PFSK-1 (cell line): ENCODE data around the gene GTPBP1.

Experiments used
- FOXP2 ChIP-seq: optimal IDR thresholded peaks from 2 replicates; pipeline ENCODE3; 2011; ENCODE audit warnings: borderline replicate concordance, control low read depth, inconsistent platforms; ENCODE audit not compliant: insufficient read depth; ENCODE audit errors: extremely low read length, extremely low read depth
- POLR2AphosphoS5 ChIP-seq: IDR thresholded peaks from 2 replicates; pipeline ENCODE4 v1.6.1; 2012; ENCODE audit warnings: low read depth, mild to moderate bottlenecking, control low read depth, low read length, moderate library complexity
- REST ChIP-seq, 2 experiments: IDR thresholded peaks; 2 replicates each; pipeline versions ENCODE4 v1.6.1 to v1.8.0; 2011 to 2012; ENCODE audit warnings: low read depth in 2 of 2, low read length in 2 of 2, control low read depth in 1 of 2, inconsistent platforms in 1 of 2, mild to moderate bottlenecking in 1 of 2, moderate library complexity in 1 of 2; ENCODE audit not compliant: insufficient read depth in 1 of 2
- SIN3A ChIP-seq: IDR thresholded peaks from 2 replicates; pipeline ENCODE4 v1.6.1; 2012; ENCODE audit warnings: mild to moderate bottlenecking, low read length, moderate library complexity, borderline replicate concordance; ENCODE audit not compliant: insufficient read depth
- TAF1 ChIP-seq: IDR thresholded peaks from 2 replicates; pipeline ENCODE4 v1.6.1; 2012; ENCODE audit warnings: low read length, control low read depth, borderline replicate concordance; ENCODE audit not compliant: insufficient read depth

GTPBP1 gene

GRCh38 chr22:38706101-38706900 lies 557 bp downstream of the GTPBP1 start:
- no peak for TF ChIP-seq POLR2AphosphoS5
- no peak for TF ChIP-seq TAF1
- no peak for TF ChIP-seq FOXP2
- no peak for TF ChIP-seq SIN3A
- TF ChIP-seq REST (IDR thresholded peaks at IDR 0.05; ENCODE audit: insufficient read depth in 1 of 2, low read depth in 2 of 2, low read length in 2 of 2): no peak

- no peak for TF ChIP-seq REST (IDR thresholded peaks at IDR 0.05; ENCODE audit: insufficient read depth in 1 of 2, low read depth in 2 of 2, low read length in 2 of 2)
- TF ChIP-seq TAF1: no peak
Observed at GRCh38 chr22:38706901-38707195, 1.1 kb downstream of the GTPBP1 start.

GRCh38 chr22:38707346-38707745 lies 1.6 kb downstream of the GTPBP1 start:
- TF ChIP-seq REST (IDR thresholded peaks at IDR 0.05; ENCODE audit: insufficient read depth in 1 of 2, low read depth in 2 of 2, low read length in 2 of 2) (no peak), SIN3A (peak; percentile 22; the same call in 1 of the 2 replicates)

- TF ChIP-seq FOXP2 (no peak), REST (IDR thresholded peaks at IDR 0.05; ENCODE audit: insufficient read depth in 1 of 2, low read depth in 2 of 2, low read length in 2 of 2) (no peak), POLR2AphosphoS5 (no peak), SIN3A (no peak), TAF1 (no peak)
Observed at GRCh38 chr22:38707984-38708383, 2.2 kb downstream of the GTPBP1 start.

GRCh38 chr22:38709306-38709705 lies 3.6 kb downstream of the GTPBP1 start:
- TF ChIP-seq REST (IDR thresholded peaks at IDR 0.05; ENCODE audit: insufficient read depth in 1 of 2, low read depth in 2 of 2, low read length in 2 of 2) (no peak), POLR2AphosphoS5 (no peak), SIN3A (no peak), FOXP2 (no peak), TAF1 (no peak)
